ENCODE results near the gene SORCS1.

DNA sequence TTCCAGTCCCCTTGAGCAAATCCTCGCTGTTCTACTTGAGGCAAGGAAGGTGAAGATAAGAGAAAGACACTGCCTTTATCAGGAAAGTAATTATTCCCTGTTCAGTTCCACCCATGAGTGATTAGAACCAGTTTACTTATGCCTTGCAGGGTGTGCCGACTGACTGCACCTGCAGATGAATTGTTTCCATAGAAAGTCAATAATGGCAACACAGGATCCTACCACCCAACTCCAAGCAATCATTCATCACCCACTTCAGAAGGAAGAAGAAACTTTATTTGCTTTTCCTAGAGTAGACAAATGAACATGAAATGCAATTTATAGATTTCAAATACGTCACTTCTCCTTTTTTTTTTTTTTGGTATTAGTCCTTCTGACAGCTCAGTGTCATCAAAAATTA lies 383.9 kb downstream of the SORCS1 start:
- TF ChIP-seq, protein P1, sequence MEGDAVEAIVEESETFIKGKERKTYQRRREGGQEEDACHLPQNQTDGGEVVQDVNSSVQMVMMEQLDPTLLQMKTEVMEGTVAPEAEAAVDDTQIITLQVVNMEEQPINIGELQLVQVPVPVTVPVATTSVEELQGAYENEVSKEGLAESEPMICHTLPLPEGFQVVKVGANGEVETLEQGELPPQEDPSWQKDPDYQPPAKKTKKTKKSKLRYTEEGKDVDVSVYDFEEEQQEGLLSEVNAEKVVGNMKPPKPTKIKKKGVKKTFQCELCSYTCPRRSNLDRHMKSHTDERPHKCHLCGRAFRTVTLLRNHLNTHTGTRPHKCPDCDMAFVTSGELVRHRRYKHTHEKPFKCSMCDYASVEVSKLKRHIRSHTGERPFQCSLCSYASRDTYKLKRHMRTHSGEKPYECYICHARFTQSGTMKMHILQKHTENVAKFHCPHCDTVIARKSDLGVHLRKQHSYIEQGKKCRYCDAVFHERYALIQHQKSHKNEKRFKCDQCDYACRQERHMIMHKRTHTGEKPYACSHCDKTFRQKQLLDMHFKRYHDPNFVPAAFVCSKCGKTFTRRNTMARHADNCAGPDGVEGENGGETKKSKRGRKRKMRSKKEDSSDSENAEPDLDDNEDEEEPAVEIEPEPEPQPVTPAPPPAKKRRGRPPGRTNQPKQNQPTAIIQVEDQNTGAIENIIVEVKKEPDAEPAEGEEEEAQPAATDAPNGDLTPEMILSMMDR (IDR thresholded peaks at IDR 0.05), result no peak
- no peak for TF ChIP-seq EZH2 (IDR thresholded peaks at IDR 0.05; ENCODE audit: borderline replicate concordance, insufficient read depth, low read depth, low read length, poor library complexity, severe bottlenecking)
